ENCODE measurements around the gene TAX1BP1.

The TAX1BP1 gene

GRCh38 chr7:27739909-27740448 is at the start of gene TAX1BP1:
Gene TAX1BP1, plus strand, starts transcription at chr7:27740162. Its CDS starts 8,363 bp downstream, at chr7:27748525.
- DNase-seq (ENCODE audit: low read depth in 2 of 2), result peak; percentile 83

GRCh38 chr7:27690649-27691048 is 49.3 kb upstream of the TAX1BP1 start:
- no peak for DNase-seq (ENCODE audit: low read depth in 2 of 2)

- DNase-seq (ENCODE audit: low read depth in 2 of 2), result no peak
These were observed 46.2 kb upstream of the TAX1BP1 start for GRCh38 chr7:27693794-27694193.

- DNase-seq (ENCODE audit: low read depth in 2 of 2), result no peak
These were observed 44.9 kb upstream of the TAX1BP1 start for GRCh38 chr7:27695096-27695495.

- DNase-seq (ENCODE audit: low read depth in 2 of 2), result no peak
These were observed 42.0 kb upstream of the TAX1BP1 start for GRCh38 chr7:27697861-27698430.

GRCh38 chr7:27699751-27700150 is 40.2 kb upstream of the TAX1BP1 start:
- DNase-seq (ENCODE audit: low read depth in 2 of 2), result no peak

GRCh38 chr7:27700501-27700900 is 39.5 kb upstream of the TAX1BP1 start:
- DNase-seq (ENCODE audit: low read depth in 2 of 2), result no peak

- DNase-seq (ENCODE audit: low read depth in 2 of 2), result no peak
These were observed 36.8 kb upstream of the TAX1BP1 start for GRCh38 chr7:27703181-27703580.

- DNase-seq (ENCODE audit: low read depth in 2 of 2), result no peak
These were observed 35.4 kb upstream of the TAX1BP1 start for GRCh38 chr7:27704422-27705199.

GRCh38 chr7:27705200-27705594 is 34.8 kb upstream of the TAX1BP1 start:
- DNase-seq (ENCODE audit: low read depth in 2 of 2), result no peak

GRCh38 chr7:27708485-27708884 is 31.5 kb upstream of the TAX1BP1 start:
- no peak for DNase-seq (ENCODE audit: low read depth in 2 of 2)

GRCh38 chr7:27709137-27710075 is 30.6 kb upstream of the TAX1BP1 start:
- DNase-seq (ENCODE audit: low read depth in 2 of 2), result no peak

GRCh38 chr7:27712217-27712616 is 27.7 kb upstream of the TAX1BP1 start:
- no peak for DNase-seq (ENCODE audit: low read depth in 2 of 2)

GRCh38 chr7:27714831-27715444 is 25.0 kb upstream of the TAX1BP1 start:
- DNase-seq (ENCODE audit: low read depth in 2 of 2), result no peak

GRCh38 chr7:27723085-27723484 is 16.9 kb upstream of the TAX1BP1 start:
- DNase-seq (ENCODE audit: low read depth in 2 of 2), result no peak

GRCh38 chr7:27727058-27727457 is 12.9 kb upstream of the TAX1BP1 start:
- DNase-seq (ENCODE audit: low read depth in 2 of 2), result no peak

- DNase-seq (ENCODE audit: low read depth in 2 of 2), result no peak
These were observed 9.8 kb upstream of the TAX1BP1 start for GRCh38 chr7:27730112-27730511.

GRCh38 chr7:27734583-27734982 is 5.4 kb upstream of the TAX1BP1 start:
- DNase-seq (ENCODE audit: low read depth in 2 of 2), result no peak

- no peak for DNase-seq (ENCODE audit: low read depth in 2 of 2)
These were observed 4.8 kb upstream of the TAX1BP1 start for GRCh38 chr7:27735165-27735564.

- DNase-seq (ENCODE audit: low read depth in 2 of 2), result no peak
These were observed 4.1 kb upstream of the TAX1BP1 start for GRCh38 chr7:27735831-27736230.

GRCh38 chr7:27737178-27737577 is 2.8 kb upstream of the TAX1BP1 start:
- no peak for DNase-seq (ENCODE audit: low read depth in 2 of 2)

- DNase-seq (ENCODE audit: low read depth in 2 of 2), result no peak
These were observed 2.3 kb upstream of the TAX1BP1 start for GRCh38 chr7:27737616-27738015.

Data from fibroblast of skin of left quadriceps (primary cell).